OCI-LY3 (cell line): ENCODE data around the gene CLIP2.
"Not testable (repeated sequence)": the region's sequence is repeated elsewhere in the genome, so short reads cannot be mapped to it uniquely, and the experiment has no call there.

Experiments used
- EZH2phosphoT487 ChIP-seq: fragments of 200-600 bp; shearing (Covaris generic); IDR thresholded peaks from 2 replicates; pipeline ENCODE4 v1.6.1; 2018; ENCODE audit warnings: antibody characterized with exemption, mixed run types, low read depth
- TF ChIP-seq, protein P1 (sequence below): fragments of 200-600, 300-600 bp; sonication (generic); IDR thresholded peaks from 2 replicates; pipeline ENCODE4 v1.5.1; 2014; ENCODE audit warnings: antibody characterized with exemption, low read length, low read depth

DNA sequence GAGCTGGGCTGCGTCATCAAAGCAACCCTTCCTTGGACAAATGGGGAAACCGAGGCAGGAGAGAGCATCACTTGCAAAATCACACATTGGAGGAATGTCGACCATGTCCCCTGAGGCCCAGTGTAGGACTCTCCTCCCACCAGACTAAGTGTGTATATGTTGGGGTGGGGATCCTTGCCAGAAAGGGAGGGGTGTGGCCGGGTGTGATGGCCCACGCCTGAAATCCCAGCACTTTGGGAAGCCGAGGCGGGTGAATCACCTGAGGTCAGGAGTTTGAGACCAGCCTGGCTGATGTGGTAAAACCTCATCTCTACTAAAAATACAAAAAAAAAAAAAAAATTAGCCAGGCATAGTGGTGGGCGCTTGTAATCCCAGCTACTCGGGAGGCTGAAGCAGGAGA, 141.2 kb downstream of the CLIP2 start:
- TF ChIP-seq, protein P1, sequence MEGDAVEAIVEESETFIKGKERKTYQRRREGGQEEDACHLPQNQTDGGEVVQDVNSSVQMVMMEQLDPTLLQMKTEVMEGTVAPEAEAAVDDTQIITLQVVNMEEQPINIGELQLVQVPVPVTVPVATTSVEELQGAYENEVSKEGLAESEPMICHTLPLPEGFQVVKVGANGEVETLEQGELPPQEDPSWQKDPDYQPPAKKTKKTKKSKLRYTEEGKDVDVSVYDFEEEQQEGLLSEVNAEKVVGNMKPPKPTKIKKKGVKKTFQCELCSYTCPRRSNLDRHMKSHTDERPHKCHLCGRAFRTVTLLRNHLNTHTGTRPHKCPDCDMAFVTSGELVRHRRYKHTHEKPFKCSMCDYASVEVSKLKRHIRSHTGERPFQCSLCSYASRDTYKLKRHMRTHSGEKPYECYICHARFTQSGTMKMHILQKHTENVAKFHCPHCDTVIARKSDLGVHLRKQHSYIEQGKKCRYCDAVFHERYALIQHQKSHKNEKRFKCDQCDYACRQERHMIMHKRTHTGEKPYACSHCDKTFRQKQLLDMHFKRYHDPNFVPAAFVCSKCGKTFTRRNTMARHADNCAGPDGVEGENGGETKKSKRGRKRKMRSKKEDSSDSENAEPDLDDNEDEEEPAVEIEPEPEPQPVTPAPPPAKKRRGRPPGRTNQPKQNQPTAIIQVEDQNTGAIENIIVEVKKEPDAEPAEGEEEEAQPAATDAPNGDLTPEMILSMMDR = not testable (repeated sequence)
- TF ChIP-seq EZH2phosphoT487 = not testable (repeated sequence)
